Activated effector memory CD4-positive, alpha-beta T cell treated with Interleukin-2 at 50 U/mL for 16 hours (primary cell): ENCODE results near the gene CEACAM19.
"Not testable (repeated sequence)": the region's sequence is repeated elsewhere in the genome, so short reads cannot be mapped to it uniquely, and the experiment has no call there.

Source experiments
- DNase-seq: peaks from one replicate; pipeline ENCODE4 v3.0.0-alpha.2; 2020

The CEACAM19 gene

GRCh38 chr19:44646049-44646416 lies 25.2 kb upstream of the CEACAM19 start:
- DNase-seq = no peak

- DNase-seq = no peak
These were observed 24.1 kb upstream of the CEACAM19 start for GRCh38 chr19:44647144-44647543.

GRCh38 chr19:44648631-44649251 lies 22.5 kb upstream of the CEACAM19 start:
- no peak for DNase-seq

GRCh38 chr19:44649578-44650145 lies 21.6 kb upstream of the CEACAM19 start:
- no peak for DNase-seq

GRCh38 chr19:44653343-44653742 lies 17.9 kb upstream of the CEACAM19 start:
- DNase-seq = no peak

- DNase-seq = peak; percentile 52
These were observed 17.1 kb upstream of the CEACAM19 start for GRCh38 chr19:44653977-44654774.

- peak; percentile 38 for DNase-seq
These were observed 13.9 kb upstream of the CEACAM19 start for GRCh38 chr19:44657211-44657921.

GRCh38 chr19:44658069-44658733 lies 13.1 kb upstream of the CEACAM19 start:
- DNase-seq = no peak

- DNase-seq = no peak
These were observed 11.2 kb upstream of the CEACAM19 start for GRCh38 chr19:44660081-44660480.

- DNase-seq = no peak
These were observed 10.1 kb upstream of the CEACAM19 start for GRCh38 chr19:44661205-44661604.

- no peak for DNase-seq
These were observed 9.4 kb upstream of the CEACAM19 start for GRCh38 chr19:44661904-44662303.

- no peak for DNase-seq
These were observed 8.4 kb upstream of the CEACAM19 start for GRCh38 chr19:44662691-44663385.

- DNase-seq = no peak
These were observed 7.3 kb upstream of the CEACAM19 start for GRCh38 chr19:44663996-44664395.

GRCh38 chr19:44664976-44665375 lies 6.3 kb upstream of the CEACAM19 start:
- DNase-seq = no peak

- DNase-seq = no peak
These were observed 4.3 kb upstream of the CEACAM19 start for GRCh38 chr19:44666852-44667556.

- DNase-seq = no peak
These were observed 2.1 kb upstream of the CEACAM19 start for GRCh38 chr19:44668985-44669764.

- DNase-seq = not testable (repeated sequence)
These were observed 1.3 kb upstream of the CEACAM19 start for GRCh38 chr19:44670027-44670426.

GRCh38 chr19:44672226-44672625 lies 944 bp downstream of the CEACAM19 start:
- DNase-seq = no peak

- no peak for DNase-seq
These were observed 2.2 kb downstream of the CEACAM19 start for GRCh38 chr19:44673510-44673909.

- no peak for DNase-seq
These were observed 4.2 kb downstream of the CEACAM19 start for GRCh38 chr19:44675521-44675920.
